B cell (primary cell): ENCODE data around the gene ASPG.

ENCODE experiments used
- CTCF ChIP-seq: fragments of 200-600 bp; IDR thresholded peaks from one replicate; pipeline ENCODE4 v1.8.0; 2022; ENCODE audit warnings: antibody characterized with exemption, mild to moderate bottlenecking
- EZH2 ChIP-seq: IDR thresholded peaks from 2 replicates; pipeline ENCODE4 v1.6.1; 2012; ENCODE audit warnings: borderline replicate concordance, low read depth, mild to moderate bottlenecking, moderate library complexity, low read length; ENCODE audit not compliant: insufficient read depth, poor library complexity, severe bottlenecking

DNA sequence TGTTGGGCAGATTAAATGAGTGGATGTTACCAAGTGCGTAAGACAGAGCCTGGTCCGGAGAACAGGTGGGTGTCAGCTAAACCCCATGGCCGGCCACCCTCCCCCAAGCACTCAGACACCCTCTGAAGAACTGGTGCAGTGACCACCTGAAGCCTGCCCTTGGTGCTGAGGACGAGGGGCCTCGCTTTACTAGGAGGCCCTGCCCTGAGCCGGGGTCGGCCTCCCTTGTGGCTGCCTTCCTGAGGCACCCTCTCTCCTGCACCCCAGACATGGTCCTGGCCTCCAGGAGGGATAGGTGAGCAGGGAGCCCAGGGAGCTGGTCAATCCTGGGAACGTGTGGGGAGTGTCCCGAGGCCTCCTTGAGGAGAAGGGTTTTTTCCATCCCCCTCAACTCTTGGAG lies 48.0 kb downstream of the ASPG start:
- TF ChIP-seq CTCF: no peak
- TF ChIP-seq EZH2: no peak
